K562 (cell line): ENCODE results near the gene MCM5. TPM values are rescaled to one million over a fixed set of nuclear protein-coding genes. Genes with fewer than 3 reads are reported as not detected.

Experiments used
- ATAC-seq: fragments of 200-7000 bp; cut with Tn5 transposase; 3 replicates; pipeline ENCODE4 v1.9.1; 2020; ENCODE audit warnings: moderate library complexity
- BruUV-seq: library from RNA; stranded (reverse); fragments of 400-500 nt; replicated peaks from 2 replicates; lab custom pipeline; 2021; lab: Mats Ljungman, UMichigan
- CTCF ChIA-PET: fragments of 300-600 bp; formaldehyde crosslinking; extraction: SDS; loops from one replicate; lab custom pipeline; 2021; ENCODE audit warnings: low intra/inter-chr PET ratio; lab: Yijun Ruan, JAX
- POLR2A ChIA-PET: fragments of 300-600, 350-650 bp; sonication (Branson Sonifier 250); formaldehyde crosslinking; extraction: SDS; loops from one replicate; lab custom pipeline; 2021; ENCODE audit warnings: antibody characterized with exemption, inconsistent platforms; lab: Yijun Ruan, JAX
- DNase-seq, 4 experiments: peaks; one replicate each; pipeline versions ENCODE4 v3.0.0 to v3.0.0-alpha.2; 2011 to 2018; ENCODE audit warnings: low spot score in 3 of 4, mixed read lengths in 3 of 4; ENCODE audit errors: extremely low read depth in 1 of 4
- FAIRE-seq: peaks from 2 replicates; lab custom pipeline; 2011; peaks lifted over from hg19 to GRCh38; lab: Jason Lieb, UNC
- H2AFZ ChIP-seq: 2 replicates; pipeline ENCODE4 v1.6.0; 2011; ENCODE audit warnings: low read depth, low read length, control low read depth, inconsistent platforms
- H3K27ac ChIP-seq: fragments of 200-600 bp; 3 replicates; pipeline ENCODE4 v1.8.0; 2011; ENCODE audit warnings: low read depth, mild to moderate bottlenecking, control low read depth, inconsistent platforms, low read length, moderate library complexity, mixed read lengths; ENCODE audit errors: extremely low read depth
- H3K27me3 ChIP-seq, 2 experiments: fragments of 300-600 bp in 1 of 2; 2 replicates in 1 of 2; 3 replicates in 1 of 2; pipeline versions ENCODE4 v1.6.0 to v1.8.0; 2011; ENCODE audit warnings: inconsistent platforms in 2 of 2, low read length in 2 of 2, mild to moderate bottlenecking in 1 of 2, mixed read lengths in 1 of 2, moderate library complexity in 1 of 2; ENCODE audit not compliant: control insufficient read depth in 2 of 2, insufficient read depth in 2 of 2
- H3K36me3 ChIP-seq: fragments of 300-600 bp; 3 replicates; pipeline ENCODE4 v1.8.0; 2011; ENCODE audit warnings: mild to moderate bottlenecking, low read length, inconsistent platforms; ENCODE audit not compliant: control insufficient read depth, insufficient read depth
- H3K4me1 ChIP-seq, 2 experiments: fragments of 200-600 bp in 1 of 2; replicated peaks in 1 of 2; 2 replicates in 1 of 2; 3 replicates in 1 of 2; pipeline versions ENCODE4 v1.5.1 to v1.8.0; 2011; ENCODE audit warnings: inconsistent platforms in 2 of 2, low read length in 2 of 2, mild to moderate bottlenecking in 1 of 2, mixed read lengths in 1 of 2, moderate library complexity in 1 of 2; ENCODE audit not compliant: control insufficient read depth in 2 of 2, insufficient read depth in 2 of 2
- H3K4me2 ChIP-seq: 2 replicates; pipeline ENCODE4 v1.6.1; 2011; ENCODE audit warnings: low read length, control low read depth, inconsistent platforms, mixed read lengths; ENCODE audit not compliant: insufficient read depth
- H3K4me3 ChIP-seq: fragments of 200-600 bp; sonication (generic), shearing (Covaris generic); 2 replicates; pipeline ENCODE4 v1.5.1; 2016; ENCODE audit warnings: control low read depth, inconsistent platforms
- H3K79me2 ChIP-seq: fragments of 200-600 bp; 3 replicates; pipeline ENCODE4 v1.8.0; 2011; ENCODE audit warnings: low read length, inconsistent platforms; ENCODE audit not compliant: control insufficient read depth, insufficient read depth
- H3K9ac ChIP-seq, 2 experiments: 2 replicates each; pipeline versions ENCODE4 v1.6.0 to v1.6.1; 2011; ENCODE audit warnings: low read depth in 2 of 2, low read length in 2 of 2, control low read depth in 1 of 2, inconsistent platforms in 1 of 2, mild to moderate bottlenecking in 1 of 2, mixed read lengths in 1 of 2; ENCODE audit not compliant: insufficient read depth in 1 of 2
- H3K9me1 ChIP-seq: one replicate; pipeline ENCODE4 v1.6.0; 2011; ENCODE audit warnings: inconsistent platforms, mild to moderate bottlenecking, low read length, moderate library complexity; ENCODE audit not compliant: control insufficient read depth, insufficient read depth
- H3K9me3 ChIP-seq: replicated peaks from 2 replicates; pipeline ENCODE4 v1.5.1; 2011; ENCODE audit warnings: low read depth, low read length, inconsistent platforms; ENCODE audit not compliant: control insufficient read depth, insufficient read depth
- H4K20me1 ChIP-seq: replicated peaks from 2 replicates; pipeline ENCODE4 v1.6.1; 2011; ENCODE audit warnings: low read length, inconsistent platforms, mixed read lengths; ENCODE audit not compliant: control insufficient read depth, insufficient read depth
- ETV1 ChIP-seq: fragments of 450-650 bp; conservative IDR thresholded peaks from 2 replicates; pipeline ENCODE4 v1.6.1; 2016; ENCODE audit warnings: missing genetic modification characterization, control low read depth, low read depth, missing compliant biosample characterization
- JUN ChIP-seq, 2 experiments: sonication (generic) in 1 of 2; formaldehyde crosslinking in 1 of 2; IDR thresholded peaks; 2 replicates each; pipeline versions ENCODE4 v1.6.1 to v1.8.0; 2012 to 2022; ENCODE audit warnings: borderline replicate concordance in 2 of 2, mild to moderate bottlenecking in 2 of 2, improper control_type of control experiment in 1 of 2, low read depth in 1 of 2, low read length in 1 of 2, missing genetic modification reagents in 1 of 2
- TBL1XR1 ChIP-seq, 2 experiments: IDR thresholded peaks; 2 replicates each; pipeline ENCODE4 v1.6.1; 2012; ENCODE audit warnings: improper control_type of control experiment in 2 of 2, low read length in 2 of 2, mild to moderate bottlenecking in 1 of 2
- ZNF830 ChIP-seq: fragments of 250-450 bp; sonication (Bioruptor Pico); IDR thresholded peaks from 2 replicates; pipeline ENCODE4 v1.5.0; 2021; ENCODE audit warnings: mild to moderate bottlenecking
- WGBS: fragments of 100-300 bp; shearing (Covaris generic); methylation state at CpG from one replicate; pipeline ENCODE4 v1.1.6; 2016; ENCODE audit warnings: low coverage, mixed read lengths; ENCODE audit not compliant: insufficient coverage; ENCODE audit errors: missing lambda C conversion rate; 5-methylcytosine and 5-hydroxymethylcytosine counted together
- in situ Hi-C: fragments of 300-500 bp; cut with MboI; formaldehyde crosslinking; loops from 4 replicates; pipeline ENCODE4 v1.15.0; 2018; ENCODE audit warnings: inconsistent platforms, mixed read lengths
- intact Hi-C: fragments of 100-400 bp; cut with micrococcal nuclease; formaldehyde crosslinking; loops from 2 replicates; pipeline ENCODE4 v1.14.2; 2022
- polyA plus RNA-seq, 8 experiments: library from polyadenylated mRNA; depleted of rRNA in 4 of 8; stranded (reverse) in 5 of 8; unstranded in 3 of 8; fragments of >200 nt; fragmentation: Nextera tagmentation in 2 of 8; fragmentation: Illumina TruSeq in 1 of 8; extraction: Ambion mirVana in 2 of 8; extraction: Trizol in 1 of 8; gene quantifications; 2 replicates each; pipeline versions ENCODE4 v1.2.1 to v1.2.3, GENCODE V29; 2011 to 2014; ENCODE audit warnings: inconsistent platforms in 1 of 8, missing spikeins in 1 of 8
- total RNA-seq, 7 experiments: library from RNA; depleted of rRNA in 6 of 7; stranded (reverse); fragments of >200 nt in 6 of 7; fragmentation: Illumina TruSeq in 2 of 7; extraction: Trizol in 2 of 7; gene quantifications; 2 replicates each; pipeline versions ENCODE4 v1.2.1 to v1.2.3, GENCODE V29; 2011 to 2021; ENCODE audit warnings: low replicate concordance in 1 of 7
- TF ChIP-seq, protein P1 (sequence below): fragments of 450-650 bp; IDR thresholded peaks from 2 replicates; pipeline ENCODE4 v1.6.1; 2017; ENCODE audit warnings: mild to moderate bottlenecking, moderate library complexity

MCM5 gene
- total and polyA plus RNA-seq, 9 of the 15 experiments (the other 6 are each of a cell fraction or from before 2014, with no cell fraction given) = 5.6 to 180 (median 66.1) TPM

DNA sequence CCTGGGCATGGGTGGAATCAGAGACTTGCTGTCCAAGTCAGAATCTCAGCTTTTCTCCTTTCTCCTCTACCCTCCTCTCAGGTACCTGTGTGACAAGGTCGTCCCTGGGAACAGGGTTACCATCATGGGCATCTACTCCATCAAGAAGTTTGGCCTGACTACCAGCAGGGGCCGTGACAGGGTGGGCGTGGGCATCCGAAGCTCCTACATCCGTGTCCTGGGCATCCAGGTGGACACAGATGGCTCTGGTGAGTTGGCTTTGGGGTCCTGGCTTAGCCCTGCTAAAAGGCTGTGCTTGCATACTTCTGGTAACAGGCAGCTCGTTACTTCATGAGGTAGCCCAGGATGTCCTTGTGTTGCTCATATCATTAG, 10.7 kb downstream of the MCM5 start:
- Histone ChIP-seq H3K4me1 (peaks cover 0 to 3% of the 10 kb centered on the region in 2 experiments; a peak in 2 of 5 replicates), H3K4me3 (no peak overlapping the region), H3K9me3 (no peaks in the 10 kb centered on the region), H3K4me2 (no peak overlapping the region), H4K20me1 (0 out of 2 replicates have a peak, but pooled peaks cover 4% of the 10 kb centered on the region), H3K79me2 (no peaks in the 10 kb centered on the region), H3K36me3 (peaks cover 90% of the 10 kb centered on the region; the same call in 2 of the 3 replicates), H3K27ac (no peak overlapping the region), H3K27me3 (no peaks in the 10 kb centered on the region), H3K9me1 (no peaks in the 10 kb centered on the region)
- ChIA-PET CTCF (no interaction called here), POLR2A (interaction anchor here (0.6 to 3.8 kb wide), 5 partner anchors 9 to 39 kb away, joined by 3 to 26 read pairs (median 5); no protein-coding TSS in a partner anchor)
- no TSS peak for BruUV-seq
- in situ Hi-C loops (no loop called here), intact Hi-C loops (no loop called here)
- DNase-seq (no peak), ATAC-seq (no peak), FAIRE-seq (no peak)
- 93% methylated on average over 3 of the region's 6 CpGs for WGBS
- TF ChIP-seq TBL1XR1 (IDR thresholded peaks at IDR 0.05; ENCODE audit: low read length in 2 of 2) (no peak), ZNF830 (CRISPR knock-in tag) (no peak), ETV1 (no peak), JUN (IDR thresholded peaks at IDR 0.05; ENCODE audit: borderline replicate concordance, low read depth, low read length) (no peak), JUN (CRISPR knock-in tag; IDR thresholded peaks at IDR 0.05; ENCODE audit: borderline replicate concordance) (no peak)
- TF ChIP-seq, protein P1, sequence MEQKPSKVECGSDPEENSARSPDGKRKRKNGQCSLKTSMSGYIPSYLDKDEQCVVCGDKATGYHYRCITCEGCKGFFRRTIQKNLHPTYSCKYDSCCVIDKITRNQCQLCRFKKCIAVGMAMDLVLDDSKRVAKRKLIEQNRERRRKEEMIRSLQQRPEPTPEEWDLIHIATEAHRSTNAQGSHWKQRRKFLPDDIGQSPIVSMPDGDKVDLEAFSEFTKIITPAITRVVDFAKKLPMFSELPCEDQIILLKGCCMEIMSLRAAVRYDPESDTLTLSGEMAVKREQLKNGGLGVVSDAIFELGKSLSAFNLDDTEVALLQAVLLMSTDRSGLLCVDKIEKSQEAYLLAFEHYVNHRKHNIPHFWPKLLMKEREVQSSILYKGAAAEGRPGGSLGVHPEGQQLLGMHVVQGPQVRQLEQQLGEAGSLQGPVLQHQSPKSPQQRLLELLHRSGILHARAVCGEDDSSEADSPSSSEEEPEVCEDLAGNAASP = no peak
- TF ChIP-seq, all 486 proteins: peak for 0
- Histone ChIP-seq H3K9ac (no peak overlapping the region), H2AFZ (no peak overlapping the region)
